H9 (cell line): ENCODE data around the gene MED9. TPM values are rescaled to one million over a fixed set of nuclear protein-coding genes. Genes with fewer than 3 reads are reported as not detected.

ENCODE experiments used
- DNase-seq: peaks from one replicate; pipeline ENCODE4 v3.0.0-alpha.2; 2017
- H2AFZ ChIP-seq: one replicate; pipeline ENCODE4 v1.6.1; 2013; ENCODE audit warnings: mild to moderate bottlenecking, low read length, control low read depth, moderate library complexity
- H2AK5ac ChIP-seq: 2 replicates; pipeline ENCODE4 v1.6.1; 2013; ENCODE audit warnings: low read length, control low read depth, mixed read lengths; ENCODE audit not compliant: insufficient read length
- H2BK120ac ChIP-seq: one replicate; pipeline ENCODE4 v1.6.1; 2013; ENCODE audit warnings: low read depth, mild to moderate bottlenecking, low read length, control low read depth, inconsistent platforms; ENCODE audit not compliant: poor library complexity, severe bottlenecking
- H2BK12ac ChIP-seq: 2 replicates; pipeline ENCODE4 v1.6.1; 2013; ENCODE audit warnings: low read length, control low read depth, mixed read lengths, low read depth; ENCODE audit not compliant: insufficient read length
- H2BK15ac ChIP-seq: 2 replicates; pipeline ENCODE4 v1.6.1; 2013; ENCODE audit warnings: low read depth, low read length, control low read depth
- H2BK20ac ChIP-seq: one replicate; pipeline ENCODE4 v1.6.1; 2013; ENCODE audit warnings: low read depth, mild to moderate bottlenecking, low read length, control low read depth, inconsistent platforms; ENCODE audit not compliant: poor library complexity, severe bottlenecking
- H2BK5ac ChIP-seq: 2 replicates; pipeline ENCODE4 v1.6.1; 2013; ENCODE audit warnings: low read length, control low read depth, mixed read lengths; ENCODE audit not compliant: insufficient read length
- H3K14ac ChIP-seq: 2 replicates; pipeline ENCODE4 v1.6.1; 2013; ENCODE audit warnings: low read length, control low read depth; ENCODE audit not compliant: insufficient read depth
- H3K18ac ChIP-seq: 2 replicates; pipeline ENCODE4 v1.6.1; 2013; ENCODE audit warnings: low read depth, mild to moderate bottlenecking, mixed read lengths, low read length, control low read depth; ENCODE audit not compliant: insufficient read length
- H3K23ac ChIP-seq: 2 replicates; pipeline ENCODE4 v1.6.1; 2013; ENCODE audit warnings: low read length, control low read depth, mixed read lengths, low read depth; ENCODE audit not compliant: insufficient read length
- H3K23me2 ChIP-seq: 2 replicates; pipeline ENCODE4 v1.6.1; 2013; ENCODE audit warnings: low read depth, mild to moderate bottlenecking, mixed read lengths, low read length, control low read depth; ENCODE audit not compliant: insufficient read length, poor library complexity, severe bottlenecking
- H3K27ac ChIP-seq: 2 replicates; pipeline ENCODE4 v1.5.1; 2013; ENCODE audit warnings: low read length, control low read depth, mixed read lengths, low read depth; ENCODE audit not compliant: insufficient read length
- H3K27me3 ChIP-seq: 2 replicates; pipeline ENCODE4 v1.6.1; 2013; ENCODE audit warnings: low read length, control low read depth, inconsistent platforms; ENCODE audit not compliant: insufficient read depth
- H3K4ac ChIP-seq: 2 replicates; pipeline ENCODE4 v1.6.1; 2013; ENCODE audit warnings: low read depth, mild to moderate bottlenecking, control low read depth, inconsistent platforms, low read length, moderate library complexity
- H3K4me1 ChIP-seq: 2 replicates; pipeline ENCODE4 v1.6.1; 2013; ENCODE audit warnings: low read length, control low read depth, inconsistent platforms; ENCODE audit not compliant: insufficient read depth
- H3K4me2 ChIP-seq: 2 replicates; pipeline ENCODE4 v1.6.1; 2013; ENCODE audit warnings: low read length, control low read depth, mixed read lengths; ENCODE audit not compliant: insufficient read length, insufficient read depth
- H3K56ac ChIP-seq: 2 replicates; pipeline ENCODE4 v1.6.1; 2013; ENCODE audit warnings: low read depth, mild to moderate bottlenecking, mixed read lengths, low read length, control low read depth; ENCODE audit not compliant: insufficient read length
- H3K79me1 ChIP-seq: 2 replicates; pipeline ENCODE4 v1.6.1; 2013; ENCODE audit warnings: low read depth, mild to moderate bottlenecking, moderate library complexity, low read length, control low read depth, inconsistent platforms; ENCODE audit not compliant: insufficient read depth, poor library complexity, severe bottlenecking
- H3K79me2 ChIP-seq: 2 replicates; pipeline ENCODE4 v1.6.1; 2013; ENCODE audit warnings: low read length, control low read depth, inconsistent platforms; ENCODE audit not compliant: insufficient read depth
- H3K9ac ChIP-seq: 2 replicates; pipeline ENCODE4 v1.6.1; 2013; ENCODE audit warnings: low read length, control low read depth, mixed read lengths; ENCODE audit not compliant: insufficient read length; ENCODE audit errors: extremely low read depth
- H3K9me3 ChIP-seq: one replicate; pipeline ENCODE4 v1.6.1; 2013; ENCODE audit warnings: low read depth, low read length, inconsistent platforms; ENCODE audit not compliant: control insufficient read depth
- H3T11ph ChIP-seq: one replicate; pipeline ENCODE4 v1.6.1; 2013; ENCODE audit warnings: mild to moderate bottlenecking, low read length, control low read depth, inconsistent platforms
- H4K20me1 ChIP-seq: one replicate; pipeline ENCODE4 v1.6.1; 2013; ENCODE audit not compliant: control insufficient read depth, insufficient read length, insufficient read depth
- H4K5ac ChIP-seq: 2 replicates; pipeline ENCODE4 v1.6.1; 2013; ENCODE audit warnings: low read depth, mild to moderate bottlenecking, mixed read lengths, low read length, control low read depth; ENCODE audit not compliant: insufficient read length
- H4K8ac ChIP-seq: replicated peaks from 2 replicates; pipeline ENCODE4 v1.6.1; 2013; ENCODE audit warnings: low read length, control low read depth, mixed read lengths, low read depth; ENCODE audit not compliant: insufficient read length
- H4K91ac ChIP-seq: 2 replicates; pipeline ENCODE4 v1.6.1; 2013; ENCODE audit warnings: low read depth, mild to moderate bottlenecking, moderate library complexity, mixed read lengths, low read length, control low read depth; ENCODE audit not compliant: insufficient read length
- H3K27ac Mint-ChIP-seq, 3 experiments: 2 replicates in 2 of 3; 3 replicates in 1 of 3; pipeline ENCODE4 v1.8.0; 2020 to 2021; ENCODE audit warnings: mixed read lengths in 3 of 3, mild to moderate bottlenecking in 1 of 3, moderate library complexity in 1 of 3
- H3K27me3 Mint-ChIP-seq: 2 replicates; pipeline ENCODE4 v1.8.0; 2021; ENCODE audit warnings: low read depth, mild to moderate bottlenecking, moderate library complexity, mixed read lengths
- H3K36me3 Mint-ChIP-seq, 3 experiments: 2 replicates in 2 of 3; 3 replicates in 1 of 3; pipeline ENCODE4 v1.8.0; 2020 to 2021; ENCODE audit warnings: low read depth in 3 of 3, mixed read lengths in 3 of 3; ENCODE audit not compliant: insufficient read depth in 1 of 3
- H3K4me1 Mint-ChIP-seq, 2 experiments: 2 replicates each; pipeline ENCODE4 v1.8.0; 2020; ENCODE audit warnings: mixed read lengths in 2 of 2
- H3K4me3 Mint-ChIP-seq, 2 experiments: 2 replicates in 1 of 2; 3 replicates in 1 of 2; pipeline ENCODE4 v1.8.0; 2020 to 2021; ENCODE audit warnings: mild to moderate bottlenecking in 2 of 2, mixed read lengths in 2 of 2, moderate library complexity in 1 of 2
- H3K9me3 Mint-ChIP-seq, 2 experiments: 2 replicates in 1 of 2; 3 replicates in 1 of 2; pipeline ENCODE4 v1.8.0; 2020; ENCODE audit warnings: mild to moderate bottlenecking in 2 of 2, mixed read lengths in 2 of 2, moderate library complexity in 1 of 2
- WGBS: extraction: QIAGEN DNeasy Blood & Tissue Kit; methylation state at CpG from one replicate; pipeline ENCODE4 v1.1.7; 2013; ENCODE audit warnings: missing lambda C conversion rate, low lambda C conversion rate, mixed read lengths; ENCODE audit not compliant: insufficient read length; ENCODE audit errors: extremely low coverage; 5-methylcytosine and 5-hydroxymethylcytosine counted together
- total RNA-seq: library from RNA; stranded (reverse); gene quantifications from 2 replicates; pipeline ENCODE4 v1.2.1, GENCODE V29; 2021
- TF ChIP-seq, protein P1 (sequence below): fragments of 200-600 bp; sonication (generic); conservative IDR thresholded peaks from 3 replicates; pipeline ENCODE4 v1.8.0; 2021; ENCODE audit warnings: antibody characterized with exemption, mild to moderate bottlenecking

Gene MED9
- total RNA-seq, 1 experiment from 2014 or later = 20.0 TPM

DNA sequence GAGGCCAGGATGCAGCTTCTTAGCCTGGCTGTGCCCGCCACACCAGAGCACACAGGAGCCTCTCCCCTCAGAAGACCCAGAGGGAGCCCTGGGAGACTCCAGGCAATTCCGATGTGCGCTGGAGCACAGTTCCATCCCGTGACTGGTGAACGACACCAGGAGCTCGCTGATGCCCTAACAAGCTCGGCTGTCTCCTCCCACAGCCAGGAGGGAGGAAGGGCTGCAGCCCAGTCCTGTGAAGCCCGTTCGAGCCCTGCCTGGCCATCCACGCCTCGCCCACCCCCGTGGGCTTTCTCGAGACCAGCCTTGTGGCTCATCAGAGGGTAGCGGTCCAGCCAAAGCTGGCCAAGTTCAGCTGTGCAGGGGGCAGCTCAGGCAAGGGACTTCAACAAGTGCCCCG is 41.2 kb downstream of the MED9 start:
- H3K79me1 ChIP-seq = no peaks in the 10 kb centered on the region
- no peak overlapping the region for H2BK12ac ChIP-seq
- H4K20me1 ChIP-seq = no peaks in the 10 kb centered on the region
- no peaks in the 10 kb centered on the region for H3K23me2 ChIP-seq
- Mint-ChIP-seq H3K27ac (no peak overlapping the region), H3K36me3 (peaks cover 0 to 4% (median 0%) of the 10 kb centered on the region in 3 experiments; a peak in 2 of 7 replicates), H3K9me3 (no peaks in the 10 kb centered on the region), H3K27me3 (no peaks in the 10 kb centered on the region), H3K4me3 (no peak overlapping the region), H3K4me1 (peaks cover 34 to 37% of the 10 kb centered on the region in 2 experiments)
- H2BK15ac ChIP-seq = no peak overlapping the region
- H3K27me3 ChIP-seq = no peaks in the 10 kb centered on the region
- H3T11ph ChIP-seq = no peak overlapping the region
- no peaks in the 10 kb centered on the region for H3K79me2 ChIP-seq
- no peaks in the 10 kb centered on the region for H3K9me3 ChIP-seq
- H3K23ac ChIP-seq = no peak overlapping the region
- no peak overlapping the region for H2AFZ ChIP-seq
- no peak overlapping the region for H3K4me2 ChIP-seq
- TF ChIP-seq, protein P1, sequence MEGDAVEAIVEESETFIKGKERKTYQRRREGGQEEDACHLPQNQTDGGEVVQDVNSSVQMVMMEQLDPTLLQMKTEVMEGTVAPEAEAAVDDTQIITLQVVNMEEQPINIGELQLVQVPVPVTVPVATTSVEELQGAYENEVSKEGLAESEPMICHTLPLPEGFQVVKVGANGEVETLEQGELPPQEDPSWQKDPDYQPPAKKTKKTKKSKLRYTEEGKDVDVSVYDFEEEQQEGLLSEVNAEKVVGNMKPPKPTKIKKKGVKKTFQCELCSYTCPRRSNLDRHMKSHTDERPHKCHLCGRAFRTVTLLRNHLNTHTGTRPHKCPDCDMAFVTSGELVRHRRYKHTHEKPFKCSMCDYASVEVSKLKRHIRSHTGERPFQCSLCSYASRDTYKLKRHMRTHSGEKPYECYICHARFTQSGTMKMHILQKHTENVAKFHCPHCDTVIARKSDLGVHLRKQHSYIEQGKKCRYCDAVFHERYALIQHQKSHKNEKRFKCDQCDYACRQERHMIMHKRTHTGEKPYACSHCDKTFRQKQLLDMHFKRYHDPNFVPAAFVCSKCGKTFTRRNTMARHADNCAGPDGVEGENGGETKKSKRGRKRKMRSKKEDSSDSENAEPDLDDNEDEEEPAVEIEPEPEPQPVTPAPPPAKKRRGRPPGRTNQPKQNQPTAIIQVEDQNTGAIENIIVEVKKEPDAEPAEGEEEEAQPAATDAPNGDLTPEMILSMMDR = no peak
- H2BK120ac ChIP-seq = no peak overlapping the region
- no peak for DNase-seq
- H2BK20ac ChIP-seq = no peak overlapping the region
- no peak overlapping the region for H2AK5ac ChIP-seq
- H4K8ac ChIP-seq = no peak overlapping the region
- H3K4ac ChIP-seq = no peak overlapping the region
- H3K4me1 ChIP-seq = peaks cover 4% of the 10 kb centered on the region; the same call in 1 of the 2 replicates
- no peak overlapping the region for H3K9ac ChIP-seq
- H4K91ac ChIP-seq = no peak overlapping the region
- no peak overlapping the region for H2BK5ac ChIP-seq
- no CpG with 5 or more reads among the region's 15 CpGs for WGBS
- H4K5ac ChIP-seq = no peak overlapping the region
- H3K56ac ChIP-seq = no peak overlapping the region
- H3K27ac ChIP-seq = no peak overlapping the region
- no peak overlapping the region; the same call in 1 of the 2 replicates for H3K14ac ChIP-seq
- H3K18ac ChIP-seq = no peak overlapping the region
